ENCODE measurements around the gene DMRTB1.

DNA sequence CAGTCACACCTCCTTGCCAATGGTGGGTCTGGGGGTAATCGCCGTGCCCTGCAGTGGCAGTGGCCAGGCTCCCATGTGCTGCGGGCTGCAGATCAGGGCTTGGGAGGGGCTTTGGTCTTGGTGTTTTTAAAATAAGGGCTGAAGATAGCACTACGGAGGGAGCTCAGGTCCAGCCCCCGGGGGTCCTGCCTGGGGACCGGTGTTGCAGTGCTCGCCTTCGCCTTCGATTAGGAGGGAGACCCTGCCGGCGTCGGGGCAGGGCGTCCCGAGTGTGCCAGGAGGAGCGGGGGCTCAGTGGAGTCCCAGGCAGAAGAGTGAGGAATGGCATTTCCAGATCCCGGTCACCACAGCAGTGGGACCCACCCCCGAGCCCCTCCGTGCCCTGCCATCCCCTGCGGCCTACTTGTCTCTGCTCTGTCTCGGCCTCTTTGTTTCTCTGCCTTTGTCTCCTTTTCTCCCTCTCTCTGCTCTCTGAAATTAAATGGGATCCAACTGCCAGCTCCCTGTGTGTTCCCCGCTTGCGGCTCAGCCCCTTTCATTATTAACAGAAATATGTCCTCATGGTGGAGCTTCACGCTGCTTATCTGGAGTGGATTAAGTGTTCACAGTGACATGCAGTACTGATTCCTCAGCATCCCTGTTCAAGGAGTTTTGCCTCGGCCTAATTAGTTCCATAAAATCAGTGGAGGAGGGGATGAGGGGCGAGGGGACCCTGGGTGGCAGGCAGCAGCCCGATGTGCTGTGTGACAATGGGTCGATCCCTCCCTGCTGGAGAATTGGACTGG, 44.4 kb downstream of the DMRTB1 start:
- TF ChIP-seq, protein P1, sequence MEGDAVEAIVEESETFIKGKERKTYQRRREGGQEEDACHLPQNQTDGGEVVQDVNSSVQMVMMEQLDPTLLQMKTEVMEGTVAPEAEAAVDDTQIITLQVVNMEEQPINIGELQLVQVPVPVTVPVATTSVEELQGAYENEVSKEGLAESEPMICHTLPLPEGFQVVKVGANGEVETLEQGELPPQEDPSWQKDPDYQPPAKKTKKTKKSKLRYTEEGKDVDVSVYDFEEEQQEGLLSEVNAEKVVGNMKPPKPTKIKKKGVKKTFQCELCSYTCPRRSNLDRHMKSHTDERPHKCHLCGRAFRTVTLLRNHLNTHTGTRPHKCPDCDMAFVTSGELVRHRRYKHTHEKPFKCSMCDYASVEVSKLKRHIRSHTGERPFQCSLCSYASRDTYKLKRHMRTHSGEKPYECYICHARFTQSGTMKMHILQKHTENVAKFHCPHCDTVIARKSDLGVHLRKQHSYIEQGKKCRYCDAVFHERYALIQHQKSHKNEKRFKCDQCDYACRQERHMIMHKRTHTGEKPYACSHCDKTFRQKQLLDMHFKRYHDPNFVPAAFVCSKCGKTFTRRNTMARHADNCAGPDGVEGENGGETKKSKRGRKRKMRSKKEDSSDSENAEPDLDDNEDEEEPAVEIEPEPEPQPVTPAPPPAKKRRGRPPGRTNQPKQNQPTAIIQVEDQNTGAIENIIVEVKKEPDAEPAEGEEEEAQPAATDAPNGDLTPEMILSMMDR (IDR thresholded peaks at IDR 0.05; ENCODE audit: poor library complexity): no peak
- no peak for TF ChIP-seq EZH2 (IDR thresholded peaks at IDR 0.05; ENCODE audit: borderline replicate concordance)
